Lower leg skin (tissue), 3 donors: ENCODE data around the gene IL6R.

Experiments
- CTCF ChIP-seq, 3 donors: fragments of 450-650 bp; IDR thresholded peaks; one replicate each; pipeline ENCODE4 v1.5.1; 2016; ENCODE audit warnings: antibody characterized with exemption in 3 of 3, mild to moderate bottlenecking in 3 of 3, moderate library complexity in 2 of 3
- POLR2A ChIP-seq, 2 donors: fragments of 450-650 bp; IDR thresholded peaks; one replicate each; pipeline ENCODE4 v1.6.1; 2016 to 2017; ENCODE audit warnings: antibody characterized with exemption in 2 of 2, mild to moderate bottlenecking in 1 of 2, moderate library complexity in 1 of 2

- TF ChIP-seq POLR2A (IDR thresholded peaks at IDR 0.05) (no peak), CTCF (IDR thresholded peaks at IDR 0.05) (no peak)
These were observed 8.1 kb downstream of the IL6R start for GRCh38 chr1:154413177-154413783.
